GM12891 (cell line): Measurements from ENCODE around the gene CLDN24.

Experiments
- PAX5 ChIP-seq: IDR thresholded peaks from 2 replicates; pipeline ENCODE4 v1.6.1; 2011; ENCODE audit warnings: low read length, moderate library complexity, mild to moderate bottlenecking; ENCODE audit not compliant: insufficient read depth, severe bottlenecking
- POLR2A ChIP-seq: IDR thresholded peaks from 2 replicates; pipeline ENCODE4 v1.6.1; 2011; ENCODE audit warnings: low read depth, low read length, control low read depth
- POLR2AphosphoS5 ChIP-seq: IDR thresholded peaks from 2 replicates; pipeline ENCODE4 v1.6.1; 2011; ENCODE audit warnings: low read depth, low read length, control low read depth
- POU2F2 ChIP-seq: IDR thresholded peaks from 2 replicates; pipeline ENCODE4 v1.6.1; 2011; ENCODE audit warnings: low read depth, mild to moderate bottlenecking, control low read depth, low read length, moderate library complexity
- SPI1 ChIP-seq: IDR thresholded peaks from 2 replicates; pipeline ENCODE4 v1.6.1; 2011; ENCODE audit warnings: low read depth, low read length, control low read depth
- TAF1 ChIP-seq: IDR thresholded peaks from 2 replicates; pipeline ENCODE4 v1.6.1; 2011; ENCODE audit warnings: low read depth, low read length, control low read depth

GRCh38 chr4:183328832-183329231 is 6.6 kb upstream of the CLDN24 start:
- TF ChIP-seq POLR2AphosphoS5, result no peak
- no peak for TF ChIP-seq POLR2A
- TF ChIP-seq POU2F2, result no peak
- TF ChIP-seq SPI1, result no peak
- no peak for TF ChIP-seq TAF1
- TF ChIP-seq PAX5, result no peak
